ENCODE measurements around the gene IQCE.

- TF ChIP-seq CTCF (IDR thresholded peaks at IDR 0.05; ENCODE audit: low read depth, low read length, poor library complexity, severe bottlenecking) (no peak), EZH2phosphoT487 (IDR thresholded peaks at IDR 0.05; ENCODE audit: borderline replicate concordance, low read length) (no peak)
Observed at GRCh38 chr7:2612445-2613097, 53.8 kb downstream of the IQCE start.

Measured in DOHH2 (cell line).